Epithelial cell of esophagus (primary cell): ENCODE measurements around the gene SUCNR1.
"Not testable (repeated sequence)": the region's sequence is repeated elsewhere in the genome, so short reads cannot be mapped to it uniquely, and the experiment has no call there.

ENCODE experiments used
- DNase-seq: peaks from one replicate; pipeline ENCODE4 v3.0.0; 2010; ENCODE audit warnings: low read depth
- H3K4me3 ChIP-seq: 2 replicates; pipeline ENCODE4 v1.5.1; 2011; ENCODE audit warnings: mild to moderate bottlenecking, low read length, control low read depth
- CTCF ChIP-seq: IDR thresholded peaks from 2 replicates; pipeline ENCODE4 v1.5.1; 2011; ENCODE audit warnings: low read depth, mild to moderate bottlenecking, low read length, control low read depth, inconsistent platforms; ENCODE audit not compliant: insufficient read depth; ENCODE audit errors: missing control alignments

The SUCNR1 gene

GRCh38 chr3:151879679-151880415 lies 6.4 kb downstream of the SUCNR1 start:
- no peak for TF ChIP-seq CTCF
- no peak for DNase-seq
- no peak overlapping the region for H3K4me3 ChIP-seq

GRCh38 chr3:151880416-151880690 lies 6.9 kb downstream of the SUCNR1 start:
- DNase-seq = no peak
- no peak overlapping the region for H3K4me3 ChIP-seq
- TF ChIP-seq CTCF = no peak

GRCh38 chr3:151881137-151881536 lies 7.7 kb downstream of the SUCNR1 start:
- no peak overlapping the region for H3K4me3 ChIP-seq
- no peak for TF ChIP-seq CTCF
- DNase-seq = no peak

GRCh38 chr3:151885397-151885796 lies 12.0 kb downstream of the SUCNR1 start:
- not testable (repeated sequence) for DNase-seq, H3K4me3 ChIP-seq

- H3K4me3 ChIP-seq, DNase-seq: not testable (repeated sequence)
Observed at GRCh38 chr3:151887450-151888211, 14.2 kb downstream of the SUCNR1 start.

- TF ChIP-seq CTCF = no peak
- H3K4me3 ChIP-seq = no peak overlapping the region
- peak; percentile 81 for DNase-seq
Observed at GRCh38 chr3:151890721-151891141, 17.3 kb downstream of the SUCNR1 start.

GRCh38 chr3:151891721-151892120 lies 18.3 kb downstream of the SUCNR1 start:
- TF ChIP-seq CTCF = no peak
- no peak for DNase-seq
- H3K4me3 ChIP-seq = no peak overlapping the region

- no peak for TF ChIP-seq CTCF
- H3K4me3 ChIP-seq = no peak overlapping the region
- DNase-seq = no peak
Observed at GRCh38 chr3:151894219-151894618, 20.8 kb downstream of the SUCNR1 start.
